ENCODE results near the gene PTPRN2.

- TF ChIP-seq POLR2A (IDR thresholded peaks at IDR 0.05; ENCODE audit: low read depth, low read length) = no peak
- no peak for TF ChIP-seq POLR2AphosphoS5 (IDR thresholded peaks at IDR 0.05; ENCODE audit: insufficient read depth, low read depth, low read length)
- TF ChIP-seq, protein P1, sequence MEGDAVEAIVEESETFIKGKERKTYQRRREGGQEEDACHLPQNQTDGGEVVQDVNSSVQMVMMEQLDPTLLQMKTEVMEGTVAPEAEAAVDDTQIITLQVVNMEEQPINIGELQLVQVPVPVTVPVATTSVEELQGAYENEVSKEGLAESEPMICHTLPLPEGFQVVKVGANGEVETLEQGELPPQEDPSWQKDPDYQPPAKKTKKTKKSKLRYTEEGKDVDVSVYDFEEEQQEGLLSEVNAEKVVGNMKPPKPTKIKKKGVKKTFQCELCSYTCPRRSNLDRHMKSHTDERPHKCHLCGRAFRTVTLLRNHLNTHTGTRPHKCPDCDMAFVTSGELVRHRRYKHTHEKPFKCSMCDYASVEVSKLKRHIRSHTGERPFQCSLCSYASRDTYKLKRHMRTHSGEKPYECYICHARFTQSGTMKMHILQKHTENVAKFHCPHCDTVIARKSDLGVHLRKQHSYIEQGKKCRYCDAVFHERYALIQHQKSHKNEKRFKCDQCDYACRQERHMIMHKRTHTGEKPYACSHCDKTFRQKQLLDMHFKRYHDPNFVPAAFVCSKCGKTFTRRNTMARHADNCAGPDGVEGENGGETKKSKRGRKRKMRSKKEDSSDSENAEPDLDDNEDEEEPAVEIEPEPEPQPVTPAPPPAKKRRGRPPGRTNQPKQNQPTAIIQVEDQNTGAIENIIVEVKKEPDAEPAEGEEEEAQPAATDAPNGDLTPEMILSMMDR (IDR thresholded peaks at IDR 0.05; ENCODE audit: extremely low read depth in 1 of 2, insufficient read depth in 1 of 2, low read depth in 1 of 2, low read length in 2 of 2) = no peak
- no peak for TF ChIP-seq EZH2 (IDR thresholded peaks at IDR 0.05; ENCODE audit: borderline replicate concordance, low read depth, low read length, severe bottlenecking)
- TF ChIP-seq MYC (IDR thresholded peaks at IDR 0.05; ENCODE audit: low read depth, low read length) = no peak
- TF ChIP-seq, protein P2, sequence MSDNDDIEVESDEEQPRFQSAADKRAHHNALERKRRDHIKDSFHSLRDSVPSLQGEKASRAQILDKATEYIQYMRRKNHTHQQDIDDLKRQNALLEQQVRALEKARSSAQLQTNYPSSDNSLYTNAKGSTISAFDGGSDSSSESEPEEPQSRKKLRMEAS (IDR thresholded peaks at IDR 0.05; ENCODE audit: insufficient read depth, insufficient read length) = no peak
- TF ChIP-seq JUN (IDR thresholded peaks at IDR 0.05; ENCODE audit: borderline replicate concordance, insufficient read depth, insufficient read length, low read depth) = no peak
Measured at GRCh38 chr7:158259141-158259540, 328.5 kb downstream of the PTPRN2 start.

Measured in endothelial cell of umbilical vein (primary cell).